H1 (cell line): ENCODE data around the gene CSRP3. TPM values are rescaled to one million over a fixed set of nuclear protein-coding genes. Genes with fewer than 3 reads are reported as not detected.

Source experiments
- CTCF ChIA-PET: fragments of 300-600 bp; sonication (Branson Sonifier 250); formaldehyde crosslinking; loops from one replicate; lab custom pipeline; 2021; ENCODE audit not compliant: partially characterized antibody; lab: Charles Lee
- POLR2A ChIA-PET: fragments of 300-600 bp; sonication (Branson Sonifier 250); formaldehyde crosslinking; loops from one replicate; lab custom pipeline; 2021; ENCODE audit warnings: inconsistent platforms; ENCODE audit not compliant: partially characterized antibody; lab: Charles Lee
- DNase-seq, 2 experiments: peaks; one replicate each; pipeline versions ENCODE4 v3.0.0 to v3.0.0-alpha.2; 2010 to 2022; ENCODE audit warnings: low spot score in 2 of 2, low read depth in 1 of 2, mixed read lengths in 1 of 2
- FAIRE-seq: peaks from 2 replicates; lab custom pipeline; 2011; peaks lifted over from hg19 to GRCh38; lab: Jason Lieb, UNC
- H2AFZ ChIP-seq: 2 replicates; pipeline ENCODE4 v1.8.1; 2012; ENCODE audit warnings: low read length, inconsistent platforms
- H2AK5ac ChIP-seq: 2 replicates; pipeline ENCODE4 v1.6.1; 2013; ENCODE audit warnings: low read depth, low read length
- H2BK120ac ChIP-seq: replicated peaks from 2 replicates; pipeline ENCODE3; 2013; ENCODE audit warnings: low read depth, low read length, inconsistent platforms
- H2BK12ac ChIP-seq: 2 replicates; pipeline ENCODE4 v1.6.1; 2013; ENCODE audit warnings: low read depth, low read length
- H2BK15ac ChIP-seq: 2 replicates; pipeline ENCODE4 v1.6.1; 2013; ENCODE audit warnings: low read length
- H2BK20ac ChIP-seq: 2 replicates; pipeline ENCODE4 v1.6.1; 2013; ENCODE audit warnings: low read length
- H2BK5ac ChIP-seq: 2 replicates; pipeline ENCODE4 v1.6.1; 2013; ENCODE audit warnings: low read depth, low read length
- H3K14ac ChIP-seq: 2 replicates; pipeline ENCODE4 v1.6.1; 2013; ENCODE audit warnings: inconsistent platforms; ENCODE audit not compliant: insufficient read length
- H3K18ac ChIP-seq: 2 replicates; pipeline ENCODE4 v1.6.1; 2013; ENCODE audit warnings: low read length; ENCODE audit errors: extremely low read depth
- H3K23ac ChIP-seq: 2 replicates; pipeline ENCODE4 v1.6.1; 2013; ENCODE audit warnings: inconsistent platforms; ENCODE audit not compliant: insufficient read length
- H3K23me2 ChIP-seq: 2 replicates; pipeline ENCODE4 v1.6.1; 2013; ENCODE audit warnings: low read depth, low read length
- H3K27ac ChIP-seq: 2 replicates; pipeline ENCODE4 v1.6.1; 2011; ENCODE audit warnings: low read depth, low read length, inconsistent platforms
- H3K27me3 ChIP-seq, 4 experiments: replicated peaks in 1 of 4; 1 replicate in 1 of 4; 2 replicates in 3 of 4; pipeline versions ENCODE4 v1.6.1 to v1.8.1; 2011 to 2013; ENCODE audit warnings: low read length in 3 of 4, mild to moderate bottlenecking in 3 of 4, inconsistent platforms in 2 of 4, mixed read lengths in 2 of 4, moderate library complexity in 1 of 4; ENCODE audit not compliant: control insufficient read depth in 3 of 4, insufficient read depth in 3 of 4; ENCODE audit errors: extremely low read depth in 1 of 4
- H3K36me3 ChIP-seq, 4 experiments: 2 replicates each; pipeline versions ENCODE4 v1.6.1 to v1.8.1; 2011 to 2013; ENCODE audit warnings: mild to moderate bottlenecking in 4 of 4, low read length in 3 of 4, moderate library complexity in 2 of 4, control low read depth in 1 of 4, inconsistent platforms in 1 of 4; ENCODE audit not compliant: insufficient read depth in 4 of 4, control insufficient read depth in 2 of 4
- H3K4ac ChIP-seq: replicated peaks from 2 replicates; pipeline ENCODE3; 2013; ENCODE audit warnings: low read length, low read depth, mixed read lengths, inconsistent platforms; ENCODE audit not compliant: insufficient read length
- H3K4me1 ChIP-seq, 4 experiments: replicated peaks in 1 of 4; 1 replicate in 1 of 4; 2 replicates in 3 of 4; pipeline versions ENCODE4 v1.6.1 to v1.8.1; 2011 to 2013; ENCODE audit warnings: low read length in 3 of 4, inconsistent platforms in 2 of 4, mixed read lengths in 1 of 4; ENCODE audit not compliant: insufficient read depth in 4 of 4, control insufficient read depth in 3 of 4
- H3K4me2 ChIP-seq, 2 experiments: 2 replicates each; pipeline versions ENCODE4 v1.6.1 to v1.8.1; 2011 to 2013; ENCODE audit warnings: low read depth in 2 of 2, low read length in 2 of 2, control low read depth in 1 of 2, inconsistent platforms in 1 of 2, mild to moderate bottlenecking in 1 of 2; ENCODE audit not compliant: insufficient read depth in 1 of 2
- H3K4me3 ChIP-seq, 4 experiments: fragments of 200-600, 300-600 bp in 1 of 4; sonication (generic), shearing (Covaris generic), sonication (Bioruptor Twin) in 1 of 4; 2 replicates each; pipeline versions ENCODE4 v1.5.1 to v1.8.1; 2011 to 2016; ENCODE audit warnings: low read length in 4 of 4, low read depth in 3 of 4, control low read depth in 2 of 4, inconsistent platforms in 2 of 4, mild to moderate bottlenecking in 2 of 4, mixed read lengths in 1 of 4, moderate library complexity in 1 of 4; ENCODE audit not compliant: insufficient read depth in 2 of 4; ENCODE audit errors: extremely low read depth in 1 of 4
- H3K56ac ChIP-seq: replicated peaks from 2 replicates; pipeline ENCODE3; 2013; ENCODE audit warnings: low read depth, mild to moderate bottlenecking, mixed read lengths, low read length, inconsistent platforms; ENCODE audit not compliant: insufficient read length
- H3K79me1 ChIP-seq: 2 replicates; pipeline ENCODE4 v1.6.1; 2013; ENCODE audit warnings: low read depth, low read length, control low read depth
- H3K79me2 ChIP-seq, 2 experiments: 2 replicates each; pipeline versions ENCODE4 v1.6.1 to v1.8.1; 2012 to 2013; ENCODE audit warnings: low read length in 2 of 2, mild to moderate bottlenecking in 2 of 2, inconsistent platforms in 1 of 2; ENCODE audit not compliant: insufficient read depth in 2 of 2, control insufficient read depth in 1 of 2
- H3K9ac ChIP-seq, 4 experiments: replicated peaks in 1 of 4; 1 replicate in 1 of 4; 2 replicates in 3 of 4; pipeline versions ENCODE4 v1.6.1 to v1.8.1; 2011 to 2013; ENCODE audit warnings: low read depth in 3 of 4, low read length in 3 of 4, control low read depth in 2 of 4, mild to moderate bottlenecking in 2 of 4, moderate library complexity in 2 of 4, inconsistent platforms in 1 of 4; ENCODE audit errors: extremely low read depth in 1 of 4
- H3K9me3 ChIP-seq, 2 experiments: 2 replicates each; pipeline versions ENCODE4 v1.6.1 to v1.8.1; 2012 to 2013; ENCODE audit warnings: mild to moderate bottlenecking in 2 of 2, moderate library complexity in 2 of 2, control low read depth in 1 of 2, inconsistent platforms in 1 of 2, low read depth in 1 of 2, low read length in 1 of 2, mixed read lengths in 1 of 2; ENCODE audit not compliant: insufficient read depth in 2 of 2
- H4K20me1 ChIP-seq, 2 experiments: replicated peaks in 1 of 2; 2 replicates each; pipeline versions ENCODE3 to v1.8.1; 2011 to 2013; ENCODE audit warnings: inconsistent platforms in 2 of 2, low read length in 2 of 2, mild to moderate bottlenecking in 1 of 2; ENCODE audit not compliant: insufficient read depth in 2 of 2, control insufficient read depth in 1 of 2
- H4K5ac ChIP-seq: 2 replicates; pipeline ENCODE4 v1.6.1; 2013; ENCODE audit warnings: low read length, low read depth, mixed read lengths, inconsistent platforms; ENCODE audit not compliant: insufficient read length
- H4K8ac ChIP-seq: 2 replicates; pipeline ENCODE4 v1.8.0; 2013; ENCODE audit warnings: mild to moderate bottlenecking, moderate library complexity, low read length, inconsistent platforms; ENCODE audit not compliant: insufficient read depth; ENCODE audit errors: extremely low read depth
- H4K91ac ChIP-seq: replicated peaks from 2 replicates; pipeline ENCODE3; 2013; ENCODE audit warnings: low read length, mixed read lengths, inconsistent platforms; ENCODE audit not compliant: insufficient read length
- CHD2 ChIP-seq: IDR thresholded peaks from 2 replicates; pipeline ENCODE4 v1.6.1; 2012; ENCODE audit warnings: low read length, improper control_type of control experiment
- EZH2 ChIP-seq: fragments of 200-600 bp; sonication (generic); IDR thresholded peaks from 2 replicates; pipeline ENCODE4 v1.7.1; 2012; ENCODE audit warnings: low read depth, mild to moderate bottlenecking, moderate library complexity, low read length, inconsistent platforms; ENCODE audit not compliant: severe bottlenecking
- GTF2F1 ChIP-seq: IDR thresholded peaks from 2 replicates; pipeline ENCODE4 v1.6.1; 2012; ENCODE audit warnings: low read depth, low read length, improper control_type of control experiment, borderline replicate concordance
- JUND ChIP-seq: IDR thresholded peaks from 2 replicates; pipeline ENCODE4 v1.6.1; 2011; ENCODE audit warnings: mild to moderate bottlenecking, improper control_type of control experiment, low read length
- KDM1A ChIP-seq: fragments of 200-600, 300-600 bp; sonication (generic); IDR thresholded peaks from 2 replicates; pipeline ENCODE4 v1.7.1; 2016; ENCODE audit warnings: mild to moderate bottlenecking, low read length, borderline replicate concordance
- MAFK ChIP-seq: IDR thresholded peaks from 2 replicates; pipeline ENCODE4 v1.6.1; 2012; ENCODE audit warnings: low read depth, mild to moderate bottlenecking, improper control_type of control experiment, low read length
- MAX ChIP-seq: IDR thresholded peaks from 2 replicates; pipeline ENCODE4 v1.6.1; 2012; ENCODE audit warnings: inconsistent platforms
- SP1 ChIP-seq: IDR thresholded peaks from 2 replicates; pipeline ENCODE4 v1.6.1; 2011; ENCODE audit warnings: low read depth, low read length
- SP2 ChIP-seq: IDR thresholded peaks from 2 replicates; pipeline ENCODE4 v1.6.1; 2012; ENCODE audit warnings: mild to moderate bottlenecking, low read length, inconsistent platforms
- TAF1 ChIP-seq: IDR thresholded peaks from 2 replicates; pipeline ENCODE4 v1.6.1; 2011; ENCODE audit warnings: mild to moderate bottlenecking, low read depth, low read length
- TAF7 ChIP-seq: optimal IDR thresholded peaks from 2 replicates; pipeline ENCODE3; 2011; ENCODE audit warnings: low read depth, mild to moderate bottlenecking, inconsistent platforms, low read length, moderate library complexity, borderline replicate concordance
- TEAD4 ChIP-seq: IDR thresholded peaks from 2 replicates; pipeline ENCODE4 v1.6.1; 2012; ENCODE audit warnings: low read depth, low read length, inconsistent platforms, mixed read lengths
- YY1 ChIP-seq: IDR thresholded peaks from 2 replicates; pipeline ENCODE4 v1.6.1; 2011; ENCODE audit warnings: low read depth, mild to moderate bottlenecking, low read length
- WGBS, 2 experiments: shearing (Covaris generic) in 1 of 2; methylation state at CpG; one replicate each; pipeline versions ENCODE4 v1.1.6 to v1.1.7; 2013 to 2015; ENCODE audit warnings: low lambda C conversion rate in 2 of 2, mixed read lengths in 2 of 2, inconsistent platforms in 1 of 2, low coverage in 1 of 2, missing lambda C conversion rate in 1 of 2; ENCODE audit not compliant: insufficient replicate concordance in 2 of 2, insufficient coverage in 1 of 2, insufficient read length in 1 of 2; ENCODE audit errors: extremely low coverage in 1 of 2, missing lambda C conversion rate in 1 of 2; 5-methylcytosine and 5-hydroxymethylcytosine counted together
- polyA plus RNA-seq, 7 experiments: library from polyadenylated mRNA; depleted of rRNA in 3 of 7; stranded (reverse) in 5 of 7; unstranded in 2 of 7; fragments of >200 nt in 5 of 7; fragments of 200-250 nt in 2 of 7; gene quantifications; 1 replicate in 5 of 7; 2 replicates in 1 of 7; 4 replicates in 1 of 7; pipeline versions ENCODE4 v1.2.1 to v1.2.3, GENCODE V29; 2011 to 2013; ENCODE audit warnings: missing spikeins in 2 of 7, mixed read lengths in 2 of 7
- total RNA-seq: library from RNA; stranded (reverse); fragmentation: NEBNext Ultra II Directional; extraction: Animal tissue kit (Norgen Biotek cat#: 25700); gene quantifications from 2 replicates; pipeline ENCODE4 v1.2.1, GENCODE V29; 2021

Gene CSRP3
- total and polyA plus RNA-seq, 2 of the 8 experiments (the other 6 are each of a cell fraction or from before 2014, with no cell fraction given): not detected

DNA sequence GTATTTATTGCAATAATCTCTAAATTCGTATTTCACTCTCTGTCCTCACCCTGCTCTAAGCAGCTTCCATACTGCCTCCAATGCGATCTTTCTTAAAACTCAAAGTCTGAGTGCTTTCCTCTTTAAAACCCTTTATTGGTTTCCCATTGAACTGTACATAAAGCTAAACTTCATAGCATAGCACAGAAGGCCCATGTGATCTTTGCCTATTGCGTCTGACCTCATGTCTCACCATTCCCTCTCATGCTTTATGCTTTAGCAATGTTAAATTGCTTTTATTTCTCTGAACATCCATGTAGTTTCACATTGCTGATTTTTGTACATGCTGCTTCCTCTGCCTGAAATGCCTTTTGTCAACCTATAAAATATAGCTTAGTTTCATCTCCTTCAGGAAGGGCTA is 56.5 kb downstream of the CSRP3 start:
- no peaks in the 10 kb centered on the region for H3K79me1 ChIP-seq
- H3K9me3 ChIP-seq: no peaks in the 10 kb centered on the region
- no peak overlapping the region for H3K27ac ChIP-seq
- no peak overlapping the region for H3K9ac ChIP-seq
- H2BK5ac ChIP-seq: no peak overlapping the region
- H3K23me2 ChIP-seq: no peaks in the 10 kb centered on the region
- no peak overlapping the region for H2BK15ac ChIP-seq
- H4K5ac ChIP-seq: no peak overlapping the region
- TF ChIP-seq JUND (no peak), KDM1A (no peak), SP2 (no peak), MAX (no peak), TAF7 (no peak), CHD2 (no peak), GTF2F1 (no peak), SP1 (no peak), MAFK (no peak), TAF1 (no peak), EZH2 (no peak), YY1 (no peak), TEAD4 (no peak)
- no peak overlapping the region for H3K18ac ChIP-seq
- no peak overlapping the region for H3K23ac ChIP-seq
- ChIA-PET CTCF (no interaction called here), POLR2A (no interaction called here)
- H3K4me3 ChIP-seq: no peak overlapping the region
- WGBS, 2 experiments: 55% methylated on average over 3 of the region's 3 CpGs; no CpG with 5 or more reads in 1 of the 2 experiments
- no peaks in the 10 kb centered on the region for H3K27me3 ChIP-seq
- H3K4me2 ChIP-seq: no peak overlapping the region
- no peaks in the 10 kb centered on the region for H4K20me1 ChIP-seq
- H3K4me1 ChIP-seq: no peaks in the 10 kb centered on the region; a peak in 1 of 7 replicates
- FAIRE-seq (no peak), DNase-seq (no peak)
- no peak overlapping the region for H4K91ac ChIP-seq
- no peak overlapping the region for H4K8ac ChIP-seq
- peaks cover 0 to 21% (median 10%) of the 10 kb centered on the region in 4 experiments; a peak in 5 of 8 replicates for H3K36me3 ChIP-seq
- H3K79me2 ChIP-seq: no peaks in the 10 kb centered on the region; a peak in 1 of 4 replicates
- H3K14ac ChIP-seq: no peak overlapping the region
- no peak overlapping the region for H2AK5ac ChIP-seq
- H2BK120ac ChIP-seq: no peak overlapping the region
- H3K56ac ChIP-seq: no peak overlapping the region
- H3K4ac ChIP-seq: no peak overlapping the region
- H2AFZ ChIP-seq: no peak overlapping the region
- H2BK20ac ChIP-seq: no peak overlapping the region
- H2BK12ac ChIP-seq: no peak overlapping the region
